ENCODE data around the gene CRAT.

- TF ChIP-seq CTCF (IDR thresholded peaks at IDR 0.05; ENCODE audit: insufficient read depth, low read length), result no peak
- no peak for TF ChIP-seq SPI1 (IDR thresholded peaks at IDR 0.05; ENCODE audit: borderline replicate concordance, low read depth)
- no peak for TF ChIP-seq POLR2AphosphoS5 (IDR thresholded peaks at IDR 0.05; ENCODE audit: low read depth)
- TF ChIP-seq, protein P1, sequence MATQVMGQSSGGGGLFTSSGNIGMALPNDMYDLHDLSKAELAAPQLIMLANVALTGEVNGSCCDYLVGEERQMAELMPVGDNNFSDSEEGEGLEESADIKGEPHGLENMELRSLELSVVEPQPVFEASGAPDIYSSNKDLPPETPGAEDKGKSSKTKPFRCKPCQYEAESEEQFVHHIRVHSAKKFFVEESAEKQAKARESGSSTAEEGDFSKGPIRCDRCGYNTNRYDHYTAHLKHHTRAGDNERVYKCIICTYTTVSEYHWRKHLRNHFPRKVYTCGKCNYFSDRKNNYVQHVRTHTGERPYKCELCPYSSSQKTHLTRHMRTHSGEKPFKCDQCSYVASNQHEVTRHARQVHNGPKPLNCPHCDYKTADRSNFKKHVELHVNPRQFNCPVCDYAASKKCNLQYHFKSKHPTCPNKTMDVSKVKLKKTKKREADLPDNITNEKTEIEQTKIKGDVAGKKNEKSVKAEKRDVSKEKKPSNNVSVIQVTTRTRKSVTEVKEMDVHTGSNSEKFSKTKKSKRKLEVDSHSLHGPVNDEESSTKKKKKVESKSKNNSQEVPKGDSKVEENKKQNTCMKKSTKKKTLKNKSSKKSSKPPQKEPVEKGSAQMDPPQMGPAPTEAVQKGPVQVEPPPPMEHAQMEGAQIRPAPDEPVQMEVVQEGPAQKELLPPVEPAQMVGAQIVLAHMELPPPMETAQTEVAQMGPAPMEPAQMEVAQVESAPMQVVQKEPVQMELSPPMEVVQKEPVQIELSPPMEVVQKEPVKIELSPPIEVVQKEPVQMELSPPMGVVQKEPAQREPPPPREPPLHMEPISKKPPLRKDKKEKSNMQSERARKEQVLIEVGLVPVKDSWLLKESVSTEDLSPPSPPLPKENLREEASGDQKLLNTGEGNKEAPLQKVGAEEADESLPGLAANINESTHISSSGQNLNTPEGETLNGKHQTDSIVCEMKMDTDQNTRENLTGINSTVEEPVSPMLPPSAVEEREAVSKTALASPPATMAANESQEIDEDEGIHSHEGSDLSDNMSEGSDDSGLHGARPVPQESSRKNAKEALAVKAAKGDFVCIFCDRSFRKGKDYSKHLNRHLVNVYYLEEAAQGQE (IDR thresholded peaks at IDR 0.05; ENCODE audit: insufficient replicate concordance, low read depth), result no peak
These were observed 36.5 kb downstream of the CRAT start for GRCh38 chr9:129074106-129074505.
